Ecto neural progenitor cell (in vitro differentiated cells): ENCODE results near the gene GFRA1.
"Not testable (repeated sequence)": the region's sequence is repeated elsewhere in the genome, so short reads cannot be mapped to it uniquely, and the experiment has no call there.

Source experiments
- DNase-seq: peaks from one replicate; pipeline ENCODE4 v3.0.0-alpha.2; 2018; ENCODE audit warnings: low spot score

GFRA1 gene

DNA sequence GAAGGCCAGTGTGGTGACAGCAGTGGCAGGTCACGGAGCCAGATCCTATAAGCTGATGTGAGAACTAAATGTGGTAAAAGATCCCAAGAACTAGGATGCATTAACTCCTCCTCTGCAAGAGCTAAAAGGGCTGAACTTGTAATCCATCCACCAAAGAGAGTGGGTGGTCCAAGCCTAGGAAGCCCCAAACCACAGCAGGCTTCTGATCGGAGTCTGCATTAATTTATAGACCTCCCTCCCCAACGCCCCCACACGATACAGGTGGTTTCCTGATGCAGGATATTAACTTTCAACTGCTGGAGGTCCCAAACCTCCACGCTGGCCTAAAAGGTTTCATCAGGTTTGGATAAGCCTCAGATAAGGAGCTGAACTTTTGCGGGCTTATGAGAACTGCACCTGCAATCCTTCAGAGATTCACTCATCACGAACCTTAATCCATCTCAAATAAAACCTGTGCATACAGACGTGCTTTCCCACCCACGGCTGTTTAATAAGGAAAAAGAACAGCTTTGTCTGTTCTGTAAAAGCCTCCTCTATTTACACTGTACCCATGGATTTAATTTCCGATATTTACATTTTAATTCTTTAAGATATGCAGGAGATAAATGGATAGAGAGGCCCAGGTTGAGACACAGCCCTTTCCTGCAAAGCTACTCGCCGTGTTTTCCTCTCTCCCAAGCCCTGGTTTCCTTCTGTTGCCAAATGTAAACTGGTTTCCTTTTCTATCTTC lies 74.9 kb downstream of the GFRA1 start:
- DNase-seq: no peak

DNA sequence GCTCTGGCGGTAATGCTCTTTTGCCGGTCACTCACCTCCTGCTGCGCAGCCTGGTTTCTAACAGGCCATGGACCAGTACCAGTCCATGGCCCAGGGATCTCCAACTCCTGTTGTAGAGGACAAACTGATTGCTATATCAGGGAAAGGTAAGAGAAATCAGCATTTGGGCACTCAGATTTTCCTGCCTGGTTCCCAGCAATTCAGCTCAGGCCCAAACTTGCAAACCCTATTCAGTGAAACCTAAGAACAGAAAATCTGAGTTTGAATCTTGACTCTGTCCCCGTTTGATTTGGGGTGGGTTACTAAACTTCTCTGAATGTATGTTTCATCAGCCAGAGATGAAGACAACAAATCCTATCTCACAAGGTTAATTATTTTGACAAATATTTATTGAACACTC lies 77.4 kb downstream of the GFRA1 start:
- DNase-seq: no peak

DNA sequence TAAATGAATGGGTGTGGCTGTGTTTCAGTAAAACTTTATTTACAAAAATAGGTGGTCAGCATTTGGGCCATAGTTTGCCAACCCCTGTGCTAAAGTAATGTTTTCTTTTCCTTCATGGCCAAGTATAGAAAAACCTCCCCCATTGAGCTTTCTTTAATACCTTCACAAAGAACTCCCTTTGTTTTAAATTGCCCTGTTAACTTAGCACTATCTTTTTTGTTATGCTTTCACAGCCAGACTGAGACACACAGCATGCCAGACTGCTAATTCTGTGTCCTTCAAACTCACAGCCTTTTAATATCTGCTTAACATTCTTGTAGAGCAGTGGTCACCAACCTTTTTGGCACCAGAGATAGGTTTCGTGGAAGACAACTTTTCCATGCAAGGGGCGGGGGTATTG lies 78.0 kb downstream of the GFRA1 start:
- DNase-seq: no peak

DNA sequence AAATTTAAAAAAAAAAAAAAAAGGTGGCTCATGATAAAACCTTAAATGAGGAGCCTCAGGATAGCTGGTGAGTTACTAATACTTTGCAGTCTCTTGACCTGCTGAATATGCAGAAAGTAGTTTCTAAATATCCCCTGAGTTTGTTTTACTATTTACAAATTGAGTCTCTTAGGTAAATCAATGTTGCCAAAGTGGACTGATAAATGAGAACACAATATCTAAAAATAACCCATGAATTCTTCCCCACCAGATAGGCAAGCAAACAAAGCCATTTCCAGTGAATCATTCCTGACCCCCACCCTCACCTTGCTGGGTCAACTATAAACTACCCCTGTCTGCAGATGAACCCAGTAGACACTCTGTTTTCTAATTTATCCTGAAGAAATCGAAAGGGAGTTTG lies 78.9 kb downstream of the GFRA1 start:
- DNase-seq: no peak

DNA sequence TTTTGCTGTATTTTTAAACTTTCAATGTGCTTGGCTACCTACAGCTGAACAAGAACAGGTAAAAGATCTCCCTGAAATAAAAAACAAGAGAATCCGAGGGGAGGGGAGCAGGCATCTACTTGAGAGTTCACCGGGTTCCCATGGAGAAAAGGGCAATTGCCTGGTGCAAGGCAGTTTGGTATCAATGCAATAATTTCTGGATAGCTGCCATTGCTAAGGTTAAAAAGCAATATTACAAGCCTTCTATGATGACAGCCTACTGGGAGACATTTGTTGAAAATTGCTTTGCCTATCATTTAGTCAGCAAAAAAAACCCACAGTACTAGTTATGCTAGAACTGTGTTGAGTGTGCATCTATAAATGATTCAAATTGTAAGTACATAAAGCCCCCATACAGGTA lies 82.1 kb downstream of the GFRA1 start:
- DNase-seq: no peak

DNA sequence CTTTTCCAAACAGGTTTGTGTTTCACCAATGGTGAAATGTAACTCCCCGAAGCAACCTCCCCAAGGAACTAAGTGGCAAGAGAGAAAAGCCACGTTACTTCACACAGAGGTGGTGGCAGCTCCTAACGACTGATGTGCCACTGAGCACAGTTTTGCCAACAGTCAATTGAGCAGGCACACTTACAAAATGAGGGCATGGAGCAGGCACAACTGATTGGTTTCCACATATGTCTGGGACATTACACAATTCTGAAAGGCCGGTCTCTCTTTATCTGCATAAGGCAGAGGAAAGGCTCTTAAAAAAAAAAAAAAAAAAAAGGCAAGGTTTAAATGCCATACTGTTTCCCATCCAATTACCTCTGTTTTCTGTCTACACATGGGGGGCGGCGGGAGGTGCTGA lies 86.7 kb downstream of the GFRA1 start:
- no peak for DNase-seq

DNA sequence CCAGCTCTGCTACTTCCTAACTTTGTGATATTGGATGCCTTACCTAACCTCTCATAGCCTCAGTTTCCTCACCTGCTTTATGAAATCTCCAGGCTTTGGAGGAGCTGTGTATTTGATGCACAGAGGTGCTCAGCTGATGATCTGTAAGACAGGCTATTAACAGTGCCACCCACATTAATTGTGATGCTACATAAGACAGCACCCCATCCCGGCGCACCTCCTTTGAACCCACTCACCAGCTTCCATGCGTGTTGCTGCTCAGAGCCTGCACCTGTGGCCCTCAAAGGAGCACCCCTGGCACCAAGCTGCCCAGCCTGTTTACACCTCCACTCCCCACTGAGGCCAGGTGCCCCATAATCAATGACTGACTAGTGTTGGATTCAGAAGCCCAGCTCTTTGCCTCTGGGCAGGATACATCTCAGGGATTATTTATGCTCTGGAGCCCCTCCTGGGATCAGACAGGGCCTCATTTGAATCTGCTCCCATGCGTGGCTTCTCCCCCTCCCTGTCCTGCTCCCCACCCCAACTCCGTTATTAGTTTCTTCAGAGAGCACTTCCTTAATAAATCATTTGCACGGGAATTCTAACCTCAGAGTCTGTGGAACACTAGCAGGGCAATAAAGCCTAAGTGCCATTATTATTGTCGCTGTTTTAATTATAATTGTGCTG lies 87.7 kb downstream of the GFRA1 start:
- DNase-seq: no peak

DNA sequence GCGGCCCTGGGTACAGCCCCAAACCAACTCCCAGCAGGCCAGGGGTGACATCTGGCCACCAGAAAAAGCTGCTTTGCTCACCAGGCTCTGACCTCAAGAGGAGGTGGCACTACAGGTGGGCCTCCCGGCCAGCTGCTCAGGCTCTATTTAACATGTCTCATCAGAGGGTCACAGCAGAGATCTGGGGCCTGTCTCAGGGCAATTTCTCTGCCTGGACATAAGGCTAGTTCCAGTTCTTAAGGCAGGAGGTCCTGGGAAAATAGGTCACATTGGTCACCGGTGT lies 88.6 kb downstream of the GFRA1 start:
- DNase-seq: no peak

DNA sequence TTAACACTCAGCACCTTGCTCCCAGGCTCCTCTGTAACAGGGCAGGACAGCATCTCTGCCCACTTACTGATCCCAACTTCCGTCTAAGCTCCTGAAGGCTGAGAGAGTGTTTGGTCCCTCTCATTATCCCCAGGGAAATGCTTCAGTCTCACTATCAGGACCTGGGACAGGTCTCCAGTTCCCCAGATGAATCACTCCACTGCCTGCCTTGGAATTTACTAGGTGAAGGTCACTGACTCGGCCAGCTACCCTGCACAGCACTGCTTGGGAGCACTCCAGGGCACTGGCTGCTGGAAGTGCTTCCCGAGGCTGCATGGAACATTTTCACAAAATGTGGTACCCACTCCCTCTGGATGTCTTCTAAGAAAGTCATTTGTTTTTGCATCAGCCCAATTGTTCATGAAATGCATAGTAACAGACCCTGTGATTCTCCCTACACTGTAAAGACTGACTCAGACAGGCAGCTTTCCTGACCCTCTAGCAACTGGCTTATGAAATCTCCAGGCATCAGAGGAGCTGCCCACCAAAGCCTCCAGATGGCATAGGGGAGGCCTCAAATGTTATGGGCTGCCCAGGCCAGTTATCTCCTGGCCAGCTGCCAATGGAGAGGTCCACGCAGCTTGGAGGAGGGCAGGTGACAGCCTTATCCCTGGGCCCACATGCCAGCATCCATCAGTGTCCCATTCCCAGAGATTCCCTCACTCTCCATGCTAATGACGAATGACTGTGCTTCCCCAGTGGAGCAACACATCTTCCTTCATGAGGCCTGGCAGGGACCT lies 89.1 kb downstream of the GFRA1 start:
- DNase-seq: no peak

DNA sequence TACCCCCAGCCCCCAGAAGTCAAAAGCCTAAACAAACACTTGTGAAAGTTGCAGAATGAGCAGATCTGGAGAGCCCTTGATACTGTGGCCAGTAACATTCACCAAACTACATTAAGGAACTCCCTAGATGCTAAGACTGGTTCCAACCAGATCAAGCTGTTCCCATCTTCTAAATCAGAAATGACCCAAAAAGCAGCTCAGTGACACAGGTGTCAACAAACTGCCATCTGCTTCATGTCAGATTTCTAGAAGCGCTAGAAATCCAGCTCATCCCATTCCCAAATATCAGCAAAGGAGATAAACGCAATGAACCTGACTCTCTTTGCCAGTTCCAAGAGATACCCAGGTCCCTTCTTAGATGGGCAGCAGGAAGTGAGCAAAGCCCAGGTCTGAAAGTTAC lies 90.6 kb downstream of the GFRA1 start:
- DNase-seq: no peak

DNA sequence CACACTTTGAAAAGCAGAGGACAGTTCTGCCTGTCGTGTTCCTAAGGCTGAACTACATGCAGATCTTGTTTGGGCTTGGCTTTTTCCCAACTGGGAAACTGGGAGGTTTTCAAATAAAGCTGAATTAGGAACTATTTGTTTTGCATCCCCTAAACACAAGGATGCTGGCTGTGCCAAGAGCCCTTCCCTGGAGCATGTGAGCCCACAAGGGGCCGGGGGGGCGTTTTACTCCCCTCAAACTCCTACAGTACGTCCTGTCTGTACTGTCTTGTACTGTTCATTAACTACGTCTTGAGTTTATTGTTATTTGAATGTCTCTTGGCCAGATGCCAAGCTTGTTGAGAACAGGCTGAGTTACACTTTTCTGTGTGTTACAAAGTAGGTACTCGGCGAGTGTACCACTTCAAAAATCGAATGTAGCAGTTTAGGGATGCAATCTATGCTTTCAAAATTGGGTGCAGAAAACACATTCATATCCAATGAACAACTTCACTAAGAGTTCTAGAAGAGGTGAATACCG lies 94.9 kb downstream of the GFRA1 start:
- DNase-seq: no peak

DNA sequence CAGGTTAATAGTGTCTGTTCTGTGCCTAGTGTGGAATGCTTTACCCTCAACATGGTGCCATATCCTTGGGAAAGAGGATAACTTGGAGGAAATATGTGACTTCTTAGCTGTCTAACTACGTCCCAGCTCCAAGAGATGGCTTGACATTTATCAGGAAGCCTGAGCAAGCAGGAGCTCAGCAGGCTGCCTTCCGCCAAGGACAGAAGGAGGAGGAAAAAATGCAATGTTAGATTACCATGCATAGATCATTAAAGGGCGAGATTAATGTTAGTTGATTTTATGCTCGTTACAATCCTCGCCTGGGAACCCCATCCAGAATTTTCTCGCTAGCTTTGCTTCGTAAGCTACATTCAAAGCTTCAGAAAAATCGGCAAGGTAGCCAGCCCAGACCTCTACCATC lies 97.8 kb downstream of the GFRA1 start:
- no peak for DNase-seq

DNA sequence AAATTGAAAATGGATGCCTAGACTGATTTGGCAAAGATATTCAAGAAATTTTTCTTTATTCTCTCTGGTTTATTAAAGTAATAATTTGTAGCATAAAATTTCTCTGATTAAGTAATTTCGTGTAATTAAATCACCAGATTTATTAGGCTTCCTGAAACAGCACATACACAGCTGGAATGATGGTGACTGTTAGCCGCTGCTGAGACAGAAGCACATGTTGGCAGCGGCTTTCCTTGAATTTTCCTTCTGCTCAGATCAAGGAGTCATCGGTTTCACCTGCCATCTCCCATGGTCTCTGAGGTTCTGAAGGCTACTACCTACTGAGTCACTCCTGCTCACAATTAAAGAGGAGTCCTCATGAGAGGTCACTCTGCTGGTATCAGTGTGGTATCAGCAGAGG lies 101.5 kb downstream of the GFRA1 start:
- no peak for DNase-seq

DNA sequence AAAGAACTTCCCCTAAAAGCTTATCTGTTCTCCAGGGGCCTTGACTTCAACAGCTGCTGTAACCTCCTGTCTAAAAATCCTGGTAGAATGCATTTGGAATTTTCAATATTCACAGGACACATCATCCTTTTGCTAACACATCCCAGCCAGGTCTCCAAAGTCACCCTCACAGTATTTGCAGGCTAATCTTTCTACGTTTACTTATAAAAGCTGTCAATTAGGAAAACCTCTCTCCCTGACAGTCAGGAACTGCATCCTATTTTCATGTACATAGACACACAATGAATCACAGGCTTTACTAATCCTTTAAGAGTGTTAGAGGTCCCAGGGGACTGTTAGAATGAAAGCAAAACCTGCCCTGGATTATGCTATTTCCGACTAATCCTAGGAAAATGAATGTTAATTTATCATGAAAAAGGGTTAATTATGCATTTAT lies 102.2 kb downstream of the GFRA1 start:
- DNase-seq: no peak

DNA sequence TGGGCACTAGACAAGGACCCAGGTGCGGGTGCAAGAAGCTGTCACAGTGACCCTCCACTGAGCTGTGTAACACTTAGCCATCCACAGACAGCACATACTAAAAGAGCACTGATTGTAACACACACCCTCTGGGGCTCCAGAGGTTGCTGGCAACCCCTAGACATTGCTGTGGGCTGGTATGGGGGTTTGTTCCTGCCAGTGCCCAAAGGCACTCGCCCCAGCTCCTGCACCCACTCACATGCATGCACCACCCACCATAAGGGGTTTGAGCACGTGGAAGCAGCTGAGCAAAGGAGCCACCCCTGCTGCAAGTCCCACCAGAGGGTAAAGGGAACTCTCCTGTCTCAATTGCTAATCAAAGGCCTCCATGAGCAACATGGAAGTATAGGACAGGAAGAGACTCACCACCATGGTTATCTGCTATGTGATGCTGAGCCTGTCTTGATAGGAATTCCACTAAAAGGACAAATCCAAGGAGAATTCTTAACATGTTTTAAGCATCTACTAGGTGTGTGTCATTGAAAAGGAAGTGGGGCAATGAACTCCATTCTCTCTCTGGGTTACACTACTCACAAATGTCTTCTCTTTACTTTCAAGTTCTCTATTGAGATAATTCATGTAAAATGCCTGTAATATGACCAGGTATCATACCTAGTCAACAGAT lies 103.1 kb downstream of the GFRA1 start:
- no peak for DNase-seq

DNA sequence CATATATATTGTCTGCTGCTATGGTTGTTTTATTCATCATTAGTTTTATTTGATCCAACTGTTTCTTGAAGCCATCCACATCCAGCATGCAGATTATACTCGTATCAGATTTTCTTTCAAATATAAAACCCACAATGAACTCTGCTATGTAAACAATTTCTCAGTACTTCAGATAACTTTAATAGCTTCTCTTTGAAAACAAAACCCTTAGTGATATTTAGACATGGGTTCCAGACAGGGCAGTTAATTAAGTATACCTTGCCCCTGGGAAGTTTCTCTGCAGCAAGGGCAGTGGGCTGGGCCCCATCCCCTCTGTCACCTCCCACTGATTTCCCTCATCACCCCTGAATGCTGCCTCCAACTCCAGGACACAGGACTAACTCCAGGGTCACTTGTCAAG lies 104.3 kb downstream of the GFRA1 start:
- no peak for DNase-seq

DNA sequence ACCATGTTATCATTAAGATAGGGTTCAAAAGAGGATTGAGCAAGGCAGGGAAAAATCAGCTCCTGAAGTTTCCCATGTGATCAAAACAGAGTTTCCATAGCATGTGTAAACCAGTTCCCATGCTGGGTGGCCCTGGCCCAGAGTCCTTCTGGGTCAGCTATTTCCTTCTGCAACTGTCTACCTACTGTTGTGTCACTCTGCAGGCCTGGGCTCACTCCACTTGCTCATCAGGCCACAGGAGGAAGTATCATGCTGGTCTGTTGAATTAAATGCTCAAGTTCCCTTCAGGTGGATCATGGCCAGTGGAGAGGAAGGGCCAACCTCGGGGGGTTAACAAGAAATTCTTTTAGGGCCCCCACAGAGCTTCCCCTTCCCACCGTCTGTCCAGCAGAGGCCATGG lies 104.7 kb downstream of the GFRA1 start:
- no peak for DNase-seq

DNA sequence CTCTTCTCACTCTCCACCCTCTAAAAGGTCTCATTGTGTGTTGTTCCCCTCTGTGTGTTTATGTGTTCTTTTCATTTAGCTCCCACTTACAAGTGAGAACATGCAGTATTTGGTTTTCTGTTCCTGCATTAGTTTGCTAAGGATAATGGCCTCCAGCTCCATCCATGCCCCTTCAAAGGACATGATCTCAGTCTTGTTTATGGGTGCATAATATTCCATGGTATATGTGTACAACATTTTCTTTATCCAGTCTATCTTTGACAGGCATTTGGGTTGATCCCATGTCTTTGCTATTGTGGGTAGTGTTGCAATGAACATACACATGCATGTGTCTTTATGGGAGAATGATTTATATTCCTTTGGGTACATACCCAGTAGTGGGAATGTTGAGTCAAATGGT lies 107.1 kb downstream of the GFRA1 start:
- DNase-seq: not testable (repeated sequence)

DNA sequence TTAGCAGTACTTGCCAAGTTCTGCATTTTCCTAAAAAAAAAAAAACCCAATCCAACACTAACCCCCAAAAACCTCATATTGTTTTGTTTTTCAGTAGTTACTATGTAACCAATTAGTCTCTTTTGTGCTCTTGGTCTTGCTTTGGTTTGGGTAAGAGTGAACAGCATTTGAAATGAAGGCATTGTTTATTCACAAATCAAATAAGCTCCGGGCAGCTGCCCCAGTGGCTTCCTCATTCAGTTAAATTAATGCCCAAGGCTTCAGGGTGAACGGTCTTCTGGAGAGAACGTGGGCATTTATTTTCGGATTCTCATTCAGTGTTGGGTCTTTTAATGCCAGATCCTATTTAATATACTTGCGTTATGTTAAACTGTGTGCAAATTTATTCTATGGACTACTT lies 108.7 kb downstream of the GFRA1 start:
- DNase-seq: no peak

DNA sequence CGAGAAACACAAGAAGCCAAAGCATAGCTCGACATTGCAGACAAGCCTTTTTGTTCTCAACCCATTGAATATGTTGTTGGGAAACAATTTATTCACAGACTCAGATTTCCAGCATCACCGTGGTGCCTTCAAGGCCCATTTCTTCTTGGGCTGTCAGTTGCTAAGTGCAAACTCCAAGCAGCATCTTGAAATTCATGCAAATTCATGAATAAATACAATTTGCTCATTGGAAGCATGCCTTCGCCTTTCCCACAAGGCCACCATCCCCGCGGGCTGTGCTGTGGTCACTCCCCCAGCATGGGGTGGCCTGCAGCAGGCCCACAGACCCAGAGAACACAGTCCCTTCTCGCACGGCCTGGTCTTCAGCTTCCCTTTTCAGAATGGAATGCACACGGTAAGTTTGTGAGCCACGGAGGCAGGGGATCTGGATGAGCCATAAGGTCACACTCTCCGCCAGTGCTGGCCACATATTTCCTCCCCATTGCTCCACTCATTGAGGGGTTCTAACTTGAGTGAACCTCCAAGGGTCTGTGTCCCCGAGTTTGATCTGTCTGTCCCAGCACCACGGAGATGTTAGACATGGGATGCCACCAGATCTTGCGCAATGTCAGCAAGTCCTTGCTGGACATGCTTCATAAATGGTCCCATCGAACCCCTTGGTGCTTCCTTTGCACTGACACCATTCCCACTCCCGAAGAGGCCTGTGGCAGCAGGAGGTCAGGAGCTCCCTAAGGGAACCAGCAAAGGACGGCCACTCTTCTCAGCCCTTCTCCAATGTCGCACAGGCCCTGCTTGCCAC lies 109.5 kb downstream of the GFRA1 start:
- no peak for DNase-seq

DNA sequence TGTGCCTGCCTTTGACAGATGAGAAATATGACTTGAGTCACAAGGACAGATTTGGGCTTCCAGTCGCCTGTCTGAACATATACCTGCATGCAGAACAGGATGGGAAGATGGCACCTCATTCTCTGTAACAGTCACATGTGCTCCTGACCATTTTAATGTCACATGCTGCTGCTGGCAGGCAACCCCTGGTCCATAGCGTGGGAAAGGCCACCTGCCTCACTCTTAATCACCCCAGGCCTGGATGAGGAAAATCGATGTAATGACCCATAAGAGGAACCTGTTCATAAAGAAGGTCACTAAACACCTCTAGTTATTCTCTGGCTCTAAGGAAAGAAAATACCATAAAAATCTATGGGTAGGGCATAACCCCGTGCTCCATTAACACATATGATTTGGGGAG lies 110.2 kb downstream of the GFRA1 start:
- DNase-seq: no peak

DNA sequence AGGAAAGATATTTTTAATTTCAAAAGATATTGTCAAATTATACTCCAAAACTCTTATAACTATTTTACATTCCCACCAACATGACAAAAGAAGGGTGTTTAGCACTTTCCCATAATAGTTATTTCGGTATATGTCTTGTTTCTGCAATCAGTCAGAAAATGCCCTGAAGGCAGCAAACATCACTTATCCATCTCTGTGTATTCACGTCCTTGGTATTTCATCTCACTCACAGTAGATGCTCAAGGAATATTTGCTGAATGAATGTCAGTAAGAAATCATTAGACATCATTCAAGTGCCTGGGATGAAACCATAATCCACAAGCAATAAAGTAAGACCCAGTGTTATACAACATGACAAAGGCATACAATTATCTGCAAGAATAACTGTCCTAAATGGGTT lies 112.7 kb downstream of the GFRA1 start:
- no peak for DNase-seq
